ENCODE measurements around the gene HIF3A.
"Not testable (repeated sequence)": the region's sequence is repeated elsewhere in the genome, so short reads cannot be mapped to it uniquely, and the experiment has no call there.

GRCh38 chr19:46261501-46261900 lies 35.3 kb upstream of the HIF3A start:
- TF ChIP-seq POLR2AphosphoS5, CTCF (IDR thresholded peaks at IDR 0.05): not testable (repeated sequence)

Data from breast epithelium (tissue), 3 donors.